GM19455 (cell line): ENCODE results near the gene BLOC1S1.
A peak's percentile ranks its signal among the peaks of the same experiment; 100 is the strongest.

ENCODE experiments used
- ATAC-seq: cut with Tn5 transposase; IDR thresholded peaks from one replicate; pipeline ENCODE4 v1.9.1; 2021; ENCODE audit not compliant: unreplicated experiment

BLOC1S1 gene

DNA sequence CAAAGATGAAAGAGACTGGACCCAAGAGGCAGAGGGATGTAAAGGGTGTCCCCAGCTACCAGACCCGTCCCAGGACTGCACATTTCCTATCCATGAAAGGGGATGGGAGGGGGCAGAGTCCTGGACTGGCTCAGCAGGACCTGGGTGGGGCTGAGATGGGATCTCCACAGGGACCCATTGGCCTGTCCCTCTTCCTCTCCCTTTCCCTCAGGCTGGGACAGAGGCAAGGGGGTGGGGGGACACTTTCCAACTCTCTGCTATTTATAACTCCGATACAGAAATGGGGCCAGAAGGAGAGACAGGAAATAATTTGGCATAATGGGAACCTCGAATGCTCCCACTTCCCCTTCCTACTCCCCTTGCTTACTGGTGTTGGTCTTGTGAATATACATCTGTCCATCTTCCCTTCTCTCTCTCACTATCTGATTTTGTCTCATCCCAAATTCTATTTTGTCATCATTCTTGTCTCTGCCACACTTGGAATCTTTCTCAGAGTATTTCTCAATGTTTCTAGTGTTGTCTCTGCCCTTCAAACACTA, 7.1 kb upstream of the BLOC1S1 start:
- ATAC-seq = no peak

DNA sequence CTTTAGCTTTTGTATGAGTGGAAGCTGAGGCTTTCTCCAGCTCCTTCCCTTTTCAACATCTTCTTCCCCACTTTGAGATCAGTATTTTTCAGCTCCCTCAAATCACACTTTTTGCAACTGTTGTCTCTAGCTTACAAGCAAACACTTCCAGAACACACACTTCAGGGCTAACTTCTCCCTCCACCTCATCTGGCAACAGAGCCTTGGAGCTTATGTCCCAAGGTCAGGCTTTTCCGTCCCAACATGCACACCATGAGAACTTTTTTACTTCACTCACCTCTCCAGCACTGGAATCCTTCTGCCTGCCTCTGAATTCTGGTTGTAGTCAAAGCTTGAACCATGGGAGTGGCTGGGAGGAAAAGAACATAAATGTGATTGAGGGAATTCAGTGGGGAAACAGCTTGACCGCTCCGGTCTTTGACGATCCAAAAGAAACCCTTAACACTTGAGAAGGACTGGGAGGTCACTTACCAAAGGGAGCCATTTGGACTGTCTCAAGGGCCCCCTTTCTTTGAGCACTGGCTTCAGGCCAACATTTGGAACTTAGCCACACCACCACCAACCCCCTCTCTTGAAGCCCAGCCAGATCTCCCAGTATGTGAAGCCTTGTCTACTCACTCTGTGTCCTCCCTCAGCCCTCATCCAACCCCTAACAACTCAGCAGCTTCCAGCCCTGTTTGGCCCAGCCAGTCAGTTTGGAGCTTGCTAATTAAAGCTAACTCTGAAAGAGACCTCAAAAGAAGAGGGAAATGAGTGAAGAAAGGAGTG, 3.9 kb upstream of the BLOC1S1 start:
- no peak for ATAC-seq

DNA sequence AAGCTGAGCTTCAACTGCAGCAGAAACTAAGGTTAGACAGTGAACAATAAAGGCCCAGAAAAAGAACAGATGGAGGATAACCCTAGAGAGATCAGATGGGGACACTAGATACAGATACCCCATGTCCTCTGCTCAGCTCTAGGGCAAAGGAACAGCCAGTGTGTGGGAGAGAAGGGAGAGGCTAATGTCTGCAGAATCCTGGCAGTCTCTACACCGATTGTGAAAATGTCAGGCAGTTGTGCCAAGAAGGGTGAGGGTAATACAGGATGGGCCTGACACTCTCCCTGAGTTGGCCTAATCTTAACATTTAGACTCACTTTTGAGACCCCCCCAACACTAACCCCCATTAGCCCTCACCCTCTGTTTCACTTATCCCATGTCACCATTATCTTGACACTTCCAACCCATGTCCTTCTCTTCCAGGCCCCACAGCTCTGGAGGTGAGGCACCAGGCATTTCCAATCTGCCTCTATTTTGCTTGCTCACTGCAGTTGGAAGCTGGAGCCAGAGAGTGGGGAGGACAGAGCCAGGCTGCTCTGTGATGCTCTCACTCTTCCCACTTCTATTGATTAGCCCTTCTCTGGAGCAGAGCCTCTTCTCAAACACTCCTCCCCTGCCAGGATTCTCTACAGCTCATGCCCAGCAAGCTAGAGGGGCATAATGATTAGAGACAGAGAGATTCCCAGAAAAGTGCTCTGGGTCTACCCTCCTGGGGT, 3.0 kb upstream of the BLOC1S1 start:
- no peak for ATAC-seq

DNA sequence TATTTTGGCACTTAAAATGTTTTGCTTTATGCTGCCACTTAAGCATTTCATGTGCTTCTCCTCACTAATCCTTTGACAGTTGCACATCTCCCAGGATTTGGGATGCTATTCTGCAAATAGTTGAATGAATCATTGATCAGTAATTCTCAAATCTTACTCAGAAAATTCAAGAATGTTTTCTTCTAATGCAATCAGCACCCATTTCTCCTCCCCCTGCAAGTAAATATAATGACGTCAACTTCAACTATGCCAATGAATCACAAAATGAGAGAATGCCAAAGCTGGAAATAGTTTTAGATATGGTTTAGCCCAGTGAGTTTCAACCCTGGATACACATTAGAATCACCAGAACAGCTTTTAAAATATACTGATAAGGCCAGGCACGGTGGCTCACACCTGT, 2.1 kb upstream of the BLOC1S1 start:
- ATAC-seq = no peak

DNA sequence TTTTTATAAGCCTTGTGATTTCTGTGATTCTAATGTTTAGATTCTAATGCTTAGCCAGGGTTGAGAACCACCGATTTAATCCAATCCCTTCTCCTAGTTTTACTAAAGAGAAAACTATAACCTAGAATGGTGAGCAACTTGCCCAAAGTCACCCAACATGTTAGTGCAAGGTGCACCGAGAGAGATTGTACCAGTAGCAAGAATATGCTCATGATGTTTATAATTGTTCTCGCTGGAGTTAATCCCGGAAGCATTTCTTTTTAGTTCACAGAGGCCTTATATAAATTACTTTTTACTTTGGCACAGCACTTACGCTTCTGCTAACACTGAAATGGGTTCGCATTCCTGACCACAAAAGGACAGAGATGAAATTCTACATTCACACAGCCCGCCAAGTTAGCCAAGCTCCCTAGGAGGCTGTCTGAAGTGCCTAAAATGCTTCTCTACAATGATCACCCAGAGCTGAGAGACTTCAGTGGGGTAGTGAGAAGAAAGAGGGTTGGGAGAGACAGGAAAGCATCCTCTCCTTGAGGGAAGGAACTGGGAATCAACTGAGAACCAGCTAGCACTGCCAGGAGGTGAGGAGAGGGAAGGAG, 579 bp upstream of the BLOC1S1 start:
- no peak for ATAC-seq

DNA sequence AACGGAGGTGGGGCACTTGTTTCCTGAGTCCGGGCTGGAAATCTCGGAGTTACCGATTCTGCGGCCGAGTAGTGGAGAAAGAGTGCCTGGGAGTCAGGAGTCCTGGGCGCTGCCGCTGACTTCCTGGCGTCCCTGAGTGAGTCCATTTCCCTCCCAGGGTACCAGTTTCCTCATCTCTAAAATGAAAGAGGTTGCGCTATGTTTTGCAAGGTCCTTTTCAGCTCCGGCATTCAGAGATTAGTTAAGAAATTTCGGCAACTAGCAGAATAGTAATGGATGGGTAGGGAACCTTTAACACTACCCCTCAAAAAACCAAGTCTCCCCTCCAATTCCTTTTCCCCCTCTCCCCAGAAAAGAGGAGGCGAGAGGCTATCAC, 724 bp downstream of the BLOC1S1 start:
- ATAC-seq = peak; percentile 27

DNA sequence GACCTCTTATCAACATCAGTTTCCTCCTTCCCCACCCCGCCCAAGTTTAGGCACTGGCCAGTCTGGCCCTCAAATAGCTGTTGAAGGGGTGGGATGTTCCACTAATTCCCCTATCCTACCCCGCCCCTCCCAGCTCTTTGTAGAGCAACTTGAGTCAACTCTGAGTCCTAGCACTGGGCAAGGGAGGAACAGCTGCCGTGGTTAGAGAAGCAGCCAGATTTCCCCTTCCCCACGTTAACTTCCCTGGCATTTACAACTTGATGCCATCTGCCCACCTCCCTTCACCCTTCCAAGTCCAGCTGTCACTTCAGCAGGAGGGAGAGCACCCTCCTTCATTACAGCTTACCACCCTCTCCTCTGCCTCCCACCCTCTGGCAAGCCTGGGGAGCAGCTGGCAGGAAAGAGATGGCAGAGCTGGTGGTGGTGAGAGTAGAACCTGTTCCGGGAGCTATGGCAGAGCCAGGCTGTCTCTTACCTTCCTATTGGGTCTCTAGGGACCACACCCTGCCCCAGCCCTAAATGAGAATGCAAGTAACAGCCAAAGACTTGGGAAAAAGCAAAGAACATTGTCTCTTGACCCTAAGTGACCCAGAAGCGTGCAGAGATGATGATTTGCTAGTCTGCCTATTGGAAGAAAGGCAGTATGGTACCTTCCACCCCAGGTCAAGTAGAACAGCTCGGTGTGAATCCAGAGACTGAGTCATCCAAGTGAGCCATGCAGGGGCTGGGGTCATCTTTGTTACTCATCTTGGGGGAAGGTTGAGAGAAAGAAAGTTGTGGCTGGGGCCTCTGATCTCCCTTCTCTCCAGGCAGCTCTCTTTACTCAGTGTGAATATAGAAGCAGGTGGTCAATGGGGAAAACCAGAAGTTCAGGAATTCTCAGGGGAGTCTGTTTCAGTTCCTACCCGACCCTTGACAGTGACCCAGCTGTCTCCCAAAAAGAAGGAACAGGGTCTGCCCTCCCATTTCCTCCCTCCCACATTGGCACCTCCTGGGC, 1.5 kb downstream of the BLOC1S1 start:
- no peak for ATAC-seq

DNA sequence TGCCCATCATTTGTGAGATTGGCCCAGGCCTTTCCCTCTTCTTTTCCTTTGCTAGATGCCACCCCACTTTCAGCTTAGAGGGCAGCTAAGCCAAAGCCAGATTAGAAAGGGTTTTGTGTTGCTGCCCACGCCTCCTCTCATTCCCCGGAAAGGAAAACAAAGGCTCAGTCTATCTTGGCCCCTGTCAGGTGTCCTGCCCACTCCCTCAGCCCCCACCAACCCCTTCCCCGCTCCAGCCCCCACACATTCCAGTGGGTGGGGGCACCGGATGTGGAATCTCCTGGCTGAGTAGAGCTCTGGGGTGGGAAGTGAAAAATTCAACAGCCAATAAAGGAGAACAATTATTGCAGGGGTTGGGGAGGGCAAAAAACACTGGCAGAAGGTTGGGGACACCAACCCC, 2.2 kb downstream of the BLOC1S1 start:
- ATAC-seq = no peak

DNA sequence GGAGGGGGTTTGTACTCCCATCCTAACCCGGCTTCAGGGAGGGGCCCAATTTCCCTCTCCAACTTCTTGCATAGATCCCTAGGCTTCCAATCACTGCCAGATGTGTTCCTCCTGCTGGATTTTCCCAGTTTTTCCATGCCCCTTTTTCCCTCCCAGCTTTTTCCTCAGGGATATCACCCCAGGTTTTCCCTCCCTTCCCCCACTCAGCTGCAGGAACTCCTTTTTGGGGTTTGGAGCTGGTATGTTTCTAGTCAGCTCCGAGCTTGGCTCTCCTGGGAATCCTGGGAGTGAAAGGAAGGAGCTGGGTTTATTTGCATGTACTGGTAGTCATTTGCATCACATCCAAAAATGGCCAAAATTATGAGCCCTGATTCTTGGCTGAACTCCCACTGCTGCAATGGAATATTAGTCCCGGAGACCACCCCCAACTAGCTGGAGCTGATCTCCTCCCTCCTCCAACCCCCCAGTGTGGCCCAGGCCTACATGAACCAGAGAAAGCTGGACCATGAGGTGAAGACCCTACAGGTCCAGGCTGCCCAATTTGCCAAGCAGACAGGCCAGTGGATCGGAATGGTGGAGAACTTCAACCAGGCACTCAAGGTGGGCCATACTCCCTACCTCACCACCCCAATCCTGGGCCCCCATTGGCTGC, 2.9 kb downstream of the BLOC1S1 start:
- ATAC-seq = no peak

DNA sequence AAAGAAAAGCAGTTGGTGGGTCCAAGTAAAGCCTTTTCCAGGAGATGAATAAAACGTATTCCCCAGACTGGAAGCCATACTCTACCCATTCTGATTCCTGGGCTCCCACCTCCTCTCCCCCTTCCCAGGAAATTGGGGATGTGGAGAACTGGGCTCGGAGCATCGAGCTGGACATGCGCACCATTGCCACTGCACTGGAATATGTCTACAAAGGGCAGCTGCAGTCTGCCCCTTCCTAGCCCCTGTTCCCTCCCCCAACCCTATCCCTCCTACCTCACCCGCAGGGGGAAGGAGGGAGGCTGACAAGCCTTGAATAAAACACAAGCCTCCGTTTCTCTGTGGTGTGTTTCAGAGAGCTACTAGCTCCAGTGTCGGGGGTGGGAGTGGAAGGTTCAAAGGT, 3.5 kb downstream of the BLOC1S1 start:
- no peak for ATAC-seq

DNA sequence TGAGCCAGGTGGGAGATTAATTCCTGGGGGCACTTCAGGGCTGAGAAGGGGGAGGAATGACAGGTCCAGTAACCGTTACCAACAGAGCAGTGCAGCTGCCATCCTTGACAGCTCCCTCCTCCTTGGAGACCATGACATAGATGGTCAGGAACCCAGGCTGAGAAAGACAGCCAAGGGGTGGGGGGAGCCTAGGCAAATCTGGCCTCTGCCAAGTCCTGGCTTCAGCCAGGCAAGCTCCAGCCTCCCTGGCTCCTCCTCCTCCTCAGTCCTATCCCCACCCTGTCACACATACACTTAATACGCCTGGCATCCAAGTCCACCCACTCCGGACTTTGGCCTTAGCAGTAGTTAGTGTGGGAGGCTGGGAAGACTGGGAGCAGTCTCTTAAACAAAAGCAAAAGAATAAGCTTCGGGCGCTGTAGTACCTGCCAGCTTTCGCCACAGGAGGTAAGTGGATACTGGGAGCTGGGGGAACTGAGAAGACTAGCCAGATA, 4.3 kb downstream of the BLOC1S1 start, which contains the start of gene RDH5:
Gene RDH5, plus strand, starts transcription at position 323 of the 494 bp plus-strand sequence. CDS start 792 bp downstream, outside the sequence.
- ATAC-seq = no peak

DNA sequence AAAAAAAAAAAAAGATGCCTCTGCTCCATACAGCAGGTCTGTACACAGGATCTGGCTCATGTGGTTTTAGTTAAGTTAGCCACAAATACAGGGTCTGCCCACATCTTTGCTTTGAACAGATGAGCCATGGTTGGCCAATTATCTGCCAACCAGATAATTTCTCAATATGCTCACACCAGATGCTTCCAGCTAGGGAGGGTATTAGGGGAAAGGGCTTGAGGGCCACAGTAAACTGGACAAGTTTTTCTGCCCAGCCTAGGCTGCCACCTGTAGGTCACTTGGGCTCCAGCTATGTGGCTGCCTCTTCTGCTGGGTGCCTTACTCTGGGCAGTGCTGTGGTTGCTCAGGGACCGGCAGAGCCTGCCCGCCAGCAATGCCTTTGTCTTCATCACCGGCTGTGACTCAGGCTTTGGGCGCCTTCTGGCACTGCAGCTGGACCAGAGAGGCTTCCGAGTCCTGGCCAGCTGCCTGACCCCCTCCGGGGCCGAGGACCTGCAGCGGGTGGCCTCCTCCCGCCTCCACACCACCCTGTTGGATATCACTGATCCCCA, 5.1 kb downstream of the BLOC1S1 start:
- no peak for ATAC-seq

DNA sequence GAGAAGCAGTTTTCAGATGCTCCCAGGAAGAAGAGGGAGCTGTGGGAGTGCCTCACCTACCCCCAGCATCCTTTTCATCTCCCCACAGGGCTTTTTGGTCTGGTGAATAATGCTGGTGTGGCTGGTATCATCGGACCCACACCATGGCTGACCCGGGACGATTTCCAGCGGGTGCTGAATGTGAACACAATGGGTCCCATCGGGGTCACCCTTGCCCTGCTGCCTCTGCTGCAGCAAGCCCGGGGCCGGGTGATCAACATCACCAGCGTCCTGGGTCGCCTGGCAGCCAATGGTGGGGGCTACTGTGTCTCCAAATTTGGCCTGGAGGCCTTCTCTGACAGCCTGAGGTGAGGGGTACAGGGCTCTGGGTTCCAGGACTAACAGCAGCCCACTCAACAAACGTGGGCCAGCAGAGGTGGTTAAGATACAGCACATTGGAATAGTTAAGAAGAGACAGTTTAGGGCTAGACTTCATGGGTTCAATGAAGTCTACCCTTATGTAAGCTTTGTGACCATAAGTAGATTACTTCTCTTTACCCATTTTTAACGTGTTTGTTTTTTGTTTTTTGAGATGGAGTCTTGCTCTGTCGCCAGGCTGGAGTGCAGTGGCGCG, 5.9 kb downstream of the BLOC1S1 start:
- ATAC-seq = no peak

DNA sequence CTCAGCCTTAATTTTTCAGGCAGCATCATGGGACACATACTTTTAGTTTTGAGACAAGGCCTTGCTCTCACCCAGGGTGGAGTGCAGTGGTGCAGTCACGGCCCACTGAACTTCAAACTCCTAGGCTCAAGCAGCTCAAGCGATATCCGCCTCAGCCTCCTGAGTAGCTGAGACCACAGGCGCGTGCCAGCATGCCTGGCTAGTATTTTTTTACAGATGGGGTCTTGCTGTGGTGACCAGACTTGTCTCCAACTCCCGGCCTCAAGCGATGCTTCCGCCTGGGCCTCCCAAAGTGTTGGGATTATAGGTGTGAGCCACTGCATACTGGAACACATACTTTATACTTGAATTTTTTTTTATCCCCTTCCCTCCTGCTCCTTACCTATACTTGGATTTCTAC, 7.1 kb downstream of the BLOC1S1 start:
- no peak for ATAC-seq

DNA sequence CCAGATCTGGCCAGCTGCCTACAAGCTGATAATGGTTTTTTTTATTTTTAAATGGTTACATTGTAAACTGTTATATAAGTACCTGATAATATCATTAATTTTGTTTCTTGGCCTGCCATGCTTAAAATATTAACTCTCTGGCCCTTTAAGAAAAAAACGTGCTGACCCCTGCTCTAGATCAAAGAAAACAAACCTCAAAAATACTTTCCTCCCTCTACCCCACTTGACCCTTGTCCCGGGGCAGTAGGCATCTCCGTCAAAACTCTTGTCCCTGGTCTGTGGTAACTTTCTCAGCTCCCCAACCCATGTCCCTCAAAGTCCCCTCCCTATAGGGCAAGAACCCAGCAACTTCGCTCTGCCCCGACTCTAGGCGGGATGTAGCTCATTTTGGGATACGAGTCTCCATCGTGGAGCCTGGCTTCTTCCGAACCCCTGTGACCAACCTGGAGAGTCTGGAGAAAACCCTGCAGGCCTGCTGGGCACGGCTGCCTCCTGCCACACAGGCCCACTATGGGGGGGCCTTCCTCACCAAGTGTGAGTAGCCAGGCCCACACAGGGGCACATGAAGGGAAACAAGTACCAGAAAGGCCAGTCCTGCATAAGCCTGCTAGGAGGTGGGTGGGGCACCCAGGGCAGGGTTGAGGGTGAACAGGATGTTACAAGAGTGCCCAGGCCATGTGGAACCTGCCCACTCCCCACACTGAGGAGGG, 7.8 kb downstream of the BLOC1S1 start:
- no peak for ATAC-seq

DNA sequence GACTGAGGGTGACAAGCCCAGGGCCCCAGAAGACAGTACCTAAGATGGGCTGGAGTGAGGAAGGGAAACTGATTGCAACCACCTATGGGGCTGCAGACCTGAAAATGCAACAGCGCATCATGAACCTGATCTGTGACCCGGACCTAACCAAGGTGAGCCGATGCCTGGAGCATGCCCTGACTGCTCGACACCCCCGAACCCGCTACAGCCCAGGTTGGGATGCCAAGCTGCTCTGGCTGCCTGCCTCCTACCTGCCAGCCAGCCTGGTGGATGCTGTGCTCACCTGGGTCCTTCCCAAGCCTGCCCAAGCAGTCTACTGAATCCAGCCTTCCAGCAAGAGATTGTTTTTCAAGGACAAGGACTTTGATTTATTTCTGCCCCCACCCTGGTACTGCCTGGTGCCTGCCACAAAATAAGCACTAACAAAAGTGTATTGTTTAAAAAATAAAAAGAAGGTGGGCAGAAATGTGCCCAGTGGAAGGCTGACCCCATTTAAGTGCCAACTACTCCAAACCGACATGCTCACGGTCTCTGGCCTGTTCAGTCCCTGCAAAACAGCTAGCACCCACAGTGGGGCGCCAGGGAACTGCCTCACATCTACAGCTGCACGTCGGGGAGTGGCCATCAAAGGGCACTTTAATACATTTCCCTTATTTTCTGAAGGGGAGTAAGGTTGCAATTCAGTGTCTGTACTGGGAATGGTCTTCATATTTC, 8.5 kb downstream of the BLOC1S1 start:
- ATAC-seq = no peak

DNA sequence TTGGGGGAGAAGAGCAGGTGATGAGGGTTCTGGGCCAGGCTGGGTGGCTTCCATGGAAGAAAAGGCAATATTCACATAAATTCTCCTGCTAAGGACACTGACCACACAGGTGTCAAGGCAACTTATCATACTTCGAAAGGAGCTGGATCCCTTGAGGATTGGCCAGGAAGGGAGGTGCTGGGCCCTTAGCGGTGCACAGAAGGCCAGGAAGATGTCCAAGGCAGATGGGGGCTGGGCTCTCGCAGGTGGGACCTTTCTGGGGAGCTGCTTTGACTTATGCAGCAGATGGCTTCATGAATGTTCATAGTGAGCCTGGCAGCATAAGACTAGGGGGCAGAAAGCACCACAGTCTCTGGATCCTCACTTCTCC, 9.1 kb downstream of the BLOC1S1 start:
- ATAC-seq = no peak

DNA sequence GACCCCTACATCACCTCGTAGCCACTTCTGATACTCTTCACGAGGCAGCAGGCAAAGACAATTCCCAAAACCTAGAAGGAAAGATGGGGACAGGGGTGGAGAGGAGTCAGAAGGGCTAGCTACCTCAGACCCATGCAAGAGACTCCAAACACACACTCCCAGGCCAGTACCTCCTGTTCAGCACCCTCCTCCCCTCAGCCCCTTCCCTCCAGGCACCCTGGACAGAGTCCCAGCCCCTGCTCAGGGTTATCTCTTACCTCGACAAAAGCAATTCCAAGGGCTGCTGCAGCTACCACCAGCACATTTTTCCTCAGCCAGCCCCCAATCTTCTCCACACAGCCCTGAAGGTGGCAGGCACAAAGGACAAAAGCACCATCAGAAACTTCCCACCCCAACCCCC, 9.7 kb downstream of the BLOC1S1 start:
- ATAC-seq = no peak
